Aorta (tissue), 5 donors: ENCODE data around the gene RGS19. TPM values are rescaled to one million over a fixed set of nuclear protein-coding genes. Genes with fewer than 3 reads are reported as not detected.

Source experiments
- ATAC-seq: fragments of 200-7000 bp; cut with Tn5 transposase; one replicate; pipeline ENCODE4 v1.9.1; 2022; ENCODE audit warnings: moderate library complexity; ENCODE audit not compliant: low FRiP score
- DNase-seq, 2 donors: peaks; one replicate each; pipeline ENCODE4 v3.0.0-alpha.2; 2020
- H3K27ac ChIP-seq, 2 donors: one replicate each; pipeline ENCODE4 v1.5.1; 2013; ENCODE audit warnings: low read length in 2 of 2, mild to moderate bottlenecking in 2 of 2, moderate library complexity in 2 of 2, control low read depth in 1 of 2, inconsistent platforms in 1 of 2, low read depth in 1 of 2
- H3K27me3 ChIP-seq, 2 donors: one replicate each; pipeline ENCODE4 v1.6.1; 2013; ENCODE audit warnings: control low read depth in 1 of 2, low read length in 1 of 2, mild to moderate bottlenecking in 1 of 2, moderate library complexity in 1 of 2; ENCODE audit not compliant: insufficient read depth in 2 of 2, control insufficient read depth in 1 of 2
- H3K36me3 ChIP-seq, 2 donors: one replicate each; pipeline ENCODE4 v1.6.1; 2013; ENCODE audit warnings: control low read depth in 1 of 2, low read length in 1 of 2, mild to moderate bottlenecking in 1 of 2; ENCODE audit not compliant: insufficient read depth in 2 of 2, control insufficient read depth in 1 of 2
- H3K4me1 ChIP-seq, 2 donors: one replicate each; pipeline ENCODE4 v1.6.1; 2013; ENCODE audit warnings: low read length in 2 of 2, control low read depth in 1 of 2, mild to moderate bottlenecking in 1 of 2, moderate library complexity in 1 of 2; ENCODE audit not compliant: insufficient read depth in 2 of 2, control insufficient read depth in 1 of 2
- H3K4me3 ChIP-seq, 2 donors: one replicate each; pipeline ENCODE4 v1.5.1; 2013; ENCODE audit warnings: low read length in 2 of 2, control low read depth in 1 of 2, mild to moderate bottlenecking in 1 of 2
- H3K9me3 ChIP-seq: one replicate; pipeline ENCODE4 v1.6.1; 2013; ENCODE audit warnings: mild to moderate bottlenecking, low read length; ENCODE audit not compliant: control insufficient read depth
- WGBS, 2 donors: extraction: QIAGEN DNeasy Blood & Tissue Kit; methylation state at CpG; one replicate each; pipeline ENCODE4 v1.1.7; 2013; 5-methylcytosine and 5-hydroxymethylcytosine counted together
- intact Hi-C, 2 donors: fragments of 100-400 bp; cut with DNase I; formaldehyde crosslinking; loops; one replicate each; pipeline versions ENCODE4 v1.14.2 to v1.15.0; 2022
- polyA plus RNA-seq, 2 donors: library from polyadenylated mRNA; stranded (reverse); fragments of 200-250 nt; gene quantifications; one replicate each; pipeline ENCODE4 v1.2.3, GENCODE V29; 2013
- total RNA-seq, 2 donors: library from RNA; stranded (reverse); fragmentation: NEBNext Ultra II Directional; extraction: Animal tissue kit (Norgen Biotek cat#: 25700); gene quantifications; one replicate each; pipeline ENCODE4 v1.2.1, GENCODE V29; 2021
- donor health status: healthy with polysubstance abuse.
- donor health status: Bipolar disorder and iron deficiency.
- donor health status: DM: no; HTN: no; CAD: no.
- donor health status: DM: no; HTN: no; CAD: no.
- donor health status: DM: yes; HTN: yes; CAD: no.

Gene RGS19
- total and polyA plus RNA-seq, 4 donors: 10.8 to 23.8 (median 19.6) TPM

DNA sequence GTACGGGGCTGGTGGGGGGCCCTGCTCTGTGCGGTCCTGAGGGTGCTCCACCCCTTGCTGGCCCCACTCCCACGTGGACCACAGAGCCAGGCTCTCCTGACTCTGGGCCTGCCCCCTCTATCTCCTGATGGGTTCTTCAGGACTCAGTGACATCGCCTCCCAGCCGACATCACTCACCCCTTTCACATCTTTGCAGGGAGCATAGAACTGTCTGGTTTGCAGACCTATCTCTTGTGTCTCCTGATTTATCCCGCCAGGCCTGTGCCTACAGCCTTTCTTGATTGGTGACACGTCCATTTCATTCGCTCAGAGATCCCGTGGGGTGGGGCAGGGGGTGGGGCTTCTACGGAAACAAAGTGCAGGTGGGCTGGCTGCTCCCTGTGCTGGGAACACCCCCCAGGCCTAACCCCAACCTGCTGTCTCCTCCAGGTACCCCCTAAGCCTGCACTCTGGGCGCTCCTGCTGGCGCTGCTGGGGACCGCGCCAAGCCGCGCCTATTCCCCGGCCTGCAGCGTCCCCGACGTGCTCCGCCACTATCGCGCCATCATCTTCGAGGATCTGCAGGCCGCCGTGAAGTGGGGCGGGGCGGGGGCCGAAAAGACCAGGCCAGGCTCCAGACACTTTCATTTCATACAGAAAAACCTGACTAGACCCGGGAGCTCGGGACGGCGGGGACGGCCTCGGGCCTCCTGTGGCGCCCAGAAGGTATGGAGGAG, 41.7 kb downstream of the RGS19 start:
- Histone ChIP-seq H3K9me3 (no peaks in the 10 kb centered on the region), H3K4me3 (no peak overlapping the region), H3K4me1 (no peaks in the 10 kb centered on the region), H3K27ac (no peak overlapping the region), H3K27me3 (no peaks in the 10 kb centered on the region), H3K36me3 (no peaks in the 10 kb centered on the region)
- intact Hi-C loops: loop anchor here in 1 of 2 donors (2.0 kb wide), 1 partner anchor 83 kb away; no protein-coding TSS in a partner anchor
- ATAC-seq (no peak), DNase-seq (no peak)
- 8 to 11% methylated on average over 33 to 36 of the region's 36 CpGs for WGBS, 2 donors

- no peak for DNase-seq
- 67 to 71% methylated on average over 3 of the region's 3 CpGs for WGBS, 2 donors
- Histone ChIP-seq H3K4me3 (no peak overlapping the region), H3K27me3 (no peaks in the 10 kb centered on the region), H3K9me3 (no peaks in the 10 kb centered on the region), H3K36me3 (no peaks in the 10 kb centered on the region), H3K27ac (no peak overlapping the region), H3K4me1 (no peaks in the 10 kb centered on the region)
- ATAC-seq: no peak
- intact Hi-C loops: no loop called here
Measured at GRCh38 chr20:64037199-64037497, 42.2 kb downstream of the RGS19 start.

DNA sequence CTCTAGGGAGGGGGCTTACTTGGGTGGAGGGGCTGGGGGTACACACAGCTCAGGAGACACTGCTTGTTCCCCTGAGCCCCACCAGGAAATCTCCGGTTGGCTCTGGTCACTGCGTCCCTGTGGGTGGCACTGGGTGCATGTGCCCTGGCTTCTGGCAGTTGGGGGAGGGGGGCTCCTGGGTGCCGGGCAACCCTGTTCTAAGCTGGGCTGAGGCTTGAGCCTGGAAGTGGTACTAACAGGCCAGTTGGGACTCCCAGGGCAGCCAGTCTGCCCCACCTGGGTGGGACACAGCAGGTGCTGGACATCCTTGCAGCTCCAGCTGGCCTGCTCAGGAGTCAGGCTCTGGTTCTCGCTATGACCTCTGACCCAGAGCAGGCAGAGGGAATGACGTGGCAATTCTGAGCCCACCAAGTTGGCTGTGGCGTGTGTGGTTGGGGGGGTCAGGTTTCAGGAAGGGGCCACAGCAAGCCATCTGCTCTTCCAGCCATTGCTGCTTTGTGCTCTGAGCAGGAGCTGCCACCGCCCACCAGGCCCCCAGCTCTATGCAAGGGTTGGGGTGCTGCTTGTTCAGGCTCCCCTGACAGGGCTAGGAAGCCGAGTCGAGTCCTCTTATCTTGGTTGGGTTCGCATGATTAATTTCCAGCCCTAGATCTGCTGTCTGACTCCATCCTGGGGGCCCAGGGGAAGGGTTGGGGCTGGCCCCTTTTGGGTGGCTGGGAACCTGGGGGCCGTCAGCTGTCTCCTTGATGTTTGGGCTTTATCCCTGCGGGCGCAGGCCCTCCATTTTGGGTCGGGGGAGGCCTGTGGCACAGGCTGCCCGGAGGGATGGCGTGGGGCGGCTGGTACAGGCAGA, 42.7 kb downstream of the RGS19 start:
- ATAC-seq (no peak), DNase-seq (no peak)
- no peaks in the 10 kb centered on the region for H3K4me1 ChIP-seq
- no peak overlapping the region for H3K27ac ChIP-seq
- H3K4me3 ChIP-seq: no peak overlapping the region
- 60 to 62% methylated on average over 17 of the region's 17 CpGs for WGBS, 2 donors
- peaks cover 0 to 4% of the 10 kb centered on the region in 2 donors for H3K36me3 ChIP-seq
- intact Hi-C loops: no loop called here
- no peaks in the 10 kb centered on the region for H3K9me3 ChIP-seq
- H3K27me3 ChIP-seq: no peaks in the 10 kb centered on the region

DNA sequence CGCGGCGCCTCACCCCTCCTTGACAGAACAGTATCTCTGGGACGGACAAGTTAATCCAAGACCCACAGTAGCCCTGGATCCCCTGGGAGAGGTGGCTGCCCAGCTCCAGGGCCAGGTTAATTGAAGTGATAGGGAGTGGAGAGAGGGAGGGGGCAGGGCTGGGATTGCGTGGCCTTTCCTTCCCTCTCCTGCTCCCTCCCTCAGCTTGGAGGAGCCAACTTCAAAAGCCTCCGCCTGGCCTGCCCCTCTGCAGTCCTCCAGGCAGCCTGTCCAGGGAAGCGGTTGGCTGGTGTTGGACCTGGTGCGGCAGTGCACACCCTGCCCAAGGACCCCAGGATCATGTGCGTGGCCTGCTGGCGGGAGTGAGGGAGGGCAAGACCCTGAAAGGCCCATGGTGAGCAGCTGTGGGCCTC, 43.4 kb downstream of the RGS19 start, which contains the start of gene C20orf204:
C20orf204 (plus strand) TSS at position 250 of the 413 bp plus-strand sequence; CDS start at position 392, 142 bp downstream.
- Histone ChIP-seq H3K4me1 (no peaks in the 10 kb centered on the region), H3K9me3 (no peaks in the 10 kb centered on the region), H3K27me3 (no peaks in the 10 kb centered on the region), H3K27ac (no peak within 1 kb of the TSS), H3K4me3 (no peak within 1 kb of the TSS), H3K36me3 (peaks cover 0 to 4% of the 10 kb centered on the region in 2 donors)
- intact Hi-C loops: no loop called here
- ATAC-seq: no peak
- 68 to 76% methylated on average over 10 of the region's 10 CpGs for WGBS, 2 donors
- no peak for DNase-seq

GRCh38 chr20:64035066-64035932, 44.0 kb downstream of the RGS19 start:
- Histone ChIP-seq H3K36me3 (peaks cover 0 to 6% of the 10 kb centered on the region in 2 donors), H3K9me3 (no peaks in the 10 kb centered on the region), H3K4me3 (no peak overlapping the region), H3K4me1 (no peaks in the 10 kb centered on the region), H3K27me3 (no peaks in the 10 kb centered on the region), H3K27ac (no peak overlapping the region)
- intact Hi-C loops: no loop called here
- DNase-seq (no peak), ATAC-seq (no peak)
- 83% methylated on average over 17 of the region's 17 CpGs for WGBS, 2 donors

- no peak overlapping the region for H3K27ac ChIP-seq
- intact Hi-C loops: no loop called here
- peaks cover 0 to 11% of the 10 kb centered on the region in 2 donors for H3K36me3 ChIP-seq
- DNase-seq (no peak), ATAC-seq (no peak)
- 72 to 77% methylated on average over 11 of the region's 11 CpGs for WGBS, 2 donors
- no peak overlapping the region for H3K4me3 ChIP-seq
- no peaks in the 10 kb centered on the region for H3K27me3 ChIP-seq
- no peaks in the 10 kb centered on the region for H3K4me1 ChIP-seq
- H3K9me3 ChIP-seq: no peaks in the 10 kb centered on the region
Measured at GRCh38 chr20:64033981-64034493, 45.3 kb downstream of the RGS19 start.

- Histone ChIP-seq H3K9me3 (no peaks in the 10 kb centered on the region), H3K4me3 (no peak overlapping the region), H3K4me1 (no peaks in the 10 kb centered on the region), H3K27ac (no peak overlapping the region), H3K27me3 (no peaks in the 10 kb centered on the region), H3K36me3 (peaks cover 0 to 12% of the 10 kb centered on the region in 2 donors)
- ATAC-seq: no peak
- 91 to 92% methylated on average over 31 of the region's 31 CpGs for WGBS, 2 donors
- intact Hi-C loops: no loop called here
- no peak for DNase-seq
Measured at GRCh38 chr20:64032706-64033624, 46.4 kb downstream of the RGS19 start.
